Suprapubic skin (tissue), 3 donors: ENCODE data around the gene PFN3.

ENCODE experiments used
- POLR2A ChIP-seq, 2 donors: fragments of 450-650 bp; IDR thresholded peaks; one replicate each; pipeline ENCODE4 v1.6.1; 2017; ENCODE audit warnings: antibody characterized with exemption in 2 of 2, mild to moderate bottlenecking in 2 of 2, moderate library complexity in 2 of 2
- TF ChIP-seq, protein P1 (sequence below), 2 donors: fragments of 200-600 bp in 1 of 2; fragments of 450-650 bp in 1 of 2; sonication (generic) in 1 of 2; IDR thresholded peaks; one replicate each; pipeline ENCODE4 v1.5.1; 2016 to 2019; ENCODE audit warnings: antibody characterized with exemption in 2 of 2, mild to moderate bottlenecking in 1 of 2, moderate library complexity in 1 of 2

DNA sequence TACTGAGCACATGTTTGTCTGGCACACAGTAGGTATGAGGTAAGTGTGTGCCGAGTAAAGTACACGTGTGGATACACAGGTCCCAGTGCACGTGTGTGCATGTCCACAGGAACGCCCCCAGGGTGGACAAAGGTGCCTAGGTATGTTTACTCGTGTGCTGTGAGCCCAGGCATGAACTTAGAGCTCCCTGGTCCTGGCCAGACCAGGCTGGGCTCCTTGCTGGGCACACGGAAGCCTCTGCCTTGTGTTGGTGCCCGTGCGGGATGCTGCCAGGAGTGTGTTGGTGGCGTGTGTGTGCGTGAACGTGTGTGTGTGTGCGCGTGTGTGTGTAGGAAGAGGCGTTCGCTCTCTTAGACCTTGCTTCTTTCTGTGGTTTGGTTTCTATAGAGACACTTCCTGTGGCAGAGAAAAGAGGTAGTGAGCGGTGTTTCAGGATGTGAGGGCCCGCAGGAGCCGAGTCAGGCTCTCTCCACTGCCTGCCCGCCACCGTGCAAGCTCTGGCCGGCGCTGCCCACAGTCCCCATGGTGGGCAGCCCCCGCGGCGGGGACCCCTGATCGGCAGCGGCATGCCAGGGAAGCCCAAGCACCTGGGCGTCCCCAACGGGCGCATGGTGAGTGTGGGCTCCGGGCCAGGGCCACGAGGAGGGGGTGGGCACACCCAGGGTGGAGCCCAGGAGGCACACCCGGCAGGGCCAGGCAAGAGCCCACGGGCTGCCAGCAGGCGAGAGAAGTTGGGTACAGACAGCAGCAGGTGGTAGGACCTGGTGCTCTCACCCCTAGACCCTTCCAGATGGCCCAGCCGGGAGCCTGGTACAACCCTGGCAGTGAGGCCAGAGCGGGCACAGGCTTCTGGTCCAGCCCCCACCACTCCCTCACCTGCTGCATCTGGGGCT, 42.8 kb downstream of the PFN3 start, which contains the start of gene RGS14:
- TF ChIP-seq, protein P1, sequence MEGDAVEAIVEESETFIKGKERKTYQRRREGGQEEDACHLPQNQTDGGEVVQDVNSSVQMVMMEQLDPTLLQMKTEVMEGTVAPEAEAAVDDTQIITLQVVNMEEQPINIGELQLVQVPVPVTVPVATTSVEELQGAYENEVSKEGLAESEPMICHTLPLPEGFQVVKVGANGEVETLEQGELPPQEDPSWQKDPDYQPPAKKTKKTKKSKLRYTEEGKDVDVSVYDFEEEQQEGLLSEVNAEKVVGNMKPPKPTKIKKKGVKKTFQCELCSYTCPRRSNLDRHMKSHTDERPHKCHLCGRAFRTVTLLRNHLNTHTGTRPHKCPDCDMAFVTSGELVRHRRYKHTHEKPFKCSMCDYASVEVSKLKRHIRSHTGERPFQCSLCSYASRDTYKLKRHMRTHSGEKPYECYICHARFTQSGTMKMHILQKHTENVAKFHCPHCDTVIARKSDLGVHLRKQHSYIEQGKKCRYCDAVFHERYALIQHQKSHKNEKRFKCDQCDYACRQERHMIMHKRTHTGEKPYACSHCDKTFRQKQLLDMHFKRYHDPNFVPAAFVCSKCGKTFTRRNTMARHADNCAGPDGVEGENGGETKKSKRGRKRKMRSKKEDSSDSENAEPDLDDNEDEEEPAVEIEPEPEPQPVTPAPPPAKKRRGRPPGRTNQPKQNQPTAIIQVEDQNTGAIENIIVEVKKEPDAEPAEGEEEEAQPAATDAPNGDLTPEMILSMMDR (IDR thresholded peaks at IDR 0.05): no peak
- no peak for TF ChIP-seq POLR2A (IDR thresholded peaks at IDR 0.05)
